ENCODE data around the gene SLU7.

DNA sequence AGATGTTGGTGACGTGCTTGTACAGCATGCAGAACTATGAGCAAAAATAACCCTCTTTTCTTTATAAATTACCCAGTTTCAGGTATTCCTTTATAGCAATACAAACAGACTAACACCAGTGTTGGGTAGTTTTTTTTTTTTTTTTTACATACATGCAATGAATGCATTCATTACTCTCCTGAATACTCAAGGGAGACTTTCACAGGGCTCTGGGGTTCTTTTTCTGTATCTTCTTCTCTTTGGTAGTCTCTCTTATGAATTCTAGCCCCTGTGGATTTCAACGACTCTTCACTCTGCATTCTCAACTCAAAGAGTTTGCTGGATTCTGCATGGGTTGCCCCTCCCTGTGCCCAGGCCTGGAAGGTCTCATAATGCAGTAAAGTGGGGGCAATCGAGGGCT, 30.6 kb upstream of the SLU7 start:
- TF ChIP-seq EZH2 (IDR thresholded peaks at IDR 0.05; ENCODE audit: low read length, missing control alignments): no peak
- TF ChIP-seq, protein P1, sequence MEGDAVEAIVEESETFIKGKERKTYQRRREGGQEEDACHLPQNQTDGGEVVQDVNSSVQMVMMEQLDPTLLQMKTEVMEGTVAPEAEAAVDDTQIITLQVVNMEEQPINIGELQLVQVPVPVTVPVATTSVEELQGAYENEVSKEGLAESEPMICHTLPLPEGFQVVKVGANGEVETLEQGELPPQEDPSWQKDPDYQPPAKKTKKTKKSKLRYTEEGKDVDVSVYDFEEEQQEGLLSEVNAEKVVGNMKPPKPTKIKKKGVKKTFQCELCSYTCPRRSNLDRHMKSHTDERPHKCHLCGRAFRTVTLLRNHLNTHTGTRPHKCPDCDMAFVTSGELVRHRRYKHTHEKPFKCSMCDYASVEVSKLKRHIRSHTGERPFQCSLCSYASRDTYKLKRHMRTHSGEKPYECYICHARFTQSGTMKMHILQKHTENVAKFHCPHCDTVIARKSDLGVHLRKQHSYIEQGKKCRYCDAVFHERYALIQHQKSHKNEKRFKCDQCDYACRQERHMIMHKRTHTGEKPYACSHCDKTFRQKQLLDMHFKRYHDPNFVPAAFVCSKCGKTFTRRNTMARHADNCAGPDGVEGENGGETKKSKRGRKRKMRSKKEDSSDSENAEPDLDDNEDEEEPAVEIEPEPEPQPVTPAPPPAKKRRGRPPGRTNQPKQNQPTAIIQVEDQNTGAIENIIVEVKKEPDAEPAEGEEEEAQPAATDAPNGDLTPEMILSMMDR (conservative IDR thresholded peaks at IDR 0.05 in 1 of 2, IDR thresholded peaks at IDR 0.05 in 1 of 2; ENCODE audit: low read depth in 1 of 2, low read length in 2 of 2): no peak
